HK-2 (cell line): Measurements from ENCODE around the gene GUCY1A1.

Source experiments
- DNase-seq: peaks from one replicate; pipeline ENCODE4 v3.0.0-alpha.2; 2018; ENCODE audit not compliant: unreplicated experiment

GUCY1A1 gene

DNA sequence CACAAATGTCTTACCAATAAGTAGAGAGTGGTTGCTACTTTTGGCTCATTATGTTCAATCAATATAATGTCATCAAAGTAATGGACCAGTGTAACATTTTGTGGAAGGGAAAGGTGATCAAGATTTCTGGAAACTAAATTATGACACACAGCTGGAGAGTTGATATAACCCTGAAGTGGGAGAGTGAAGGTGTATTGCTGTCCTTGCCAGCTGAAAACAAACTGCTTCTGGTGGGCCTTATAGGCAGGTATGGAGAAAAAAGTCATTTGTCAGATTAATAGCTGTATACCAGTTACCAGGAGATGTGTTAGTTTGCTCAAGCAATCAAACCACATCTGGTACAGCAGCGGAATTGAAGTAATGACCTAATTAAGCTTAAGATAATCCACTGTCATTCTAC, 74.9 kb downstream of the GUCY1A1 start:
- no peak for DNase-seq

DNA sequence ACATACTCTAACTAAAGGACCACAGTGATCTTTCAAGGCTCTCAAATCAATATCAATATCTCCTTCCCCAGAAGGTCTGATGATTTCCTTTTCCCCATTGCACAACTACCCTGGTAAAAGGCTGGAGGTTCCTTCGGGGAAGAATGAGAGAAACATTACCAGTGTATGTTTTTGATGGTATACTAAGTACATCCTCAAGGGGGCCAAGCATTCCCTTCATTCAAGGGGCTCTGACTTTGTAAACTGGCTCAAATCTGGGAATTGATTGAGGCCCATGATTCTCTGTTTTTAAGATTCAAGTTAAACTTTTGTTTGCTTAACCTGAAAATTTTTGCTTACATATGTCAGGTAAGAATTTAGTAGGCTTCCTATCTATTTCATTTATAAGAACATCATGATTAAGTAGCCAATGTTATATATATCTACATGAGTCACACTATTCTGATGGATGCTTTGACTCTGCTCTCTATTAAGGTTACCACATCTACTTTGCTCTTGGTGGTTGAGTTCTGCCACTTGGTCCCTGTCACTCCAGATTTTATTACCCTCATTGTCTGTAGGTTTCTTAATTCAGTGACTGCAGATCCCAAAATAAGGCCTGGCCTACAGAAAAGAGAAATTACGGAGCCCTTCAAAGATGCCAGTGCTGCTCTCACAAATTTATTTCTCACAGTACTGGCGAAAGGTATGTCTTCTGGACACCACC, 75.8 kb downstream of the GUCY1A1 start:
- no peak for DNase-seq

DNA sequence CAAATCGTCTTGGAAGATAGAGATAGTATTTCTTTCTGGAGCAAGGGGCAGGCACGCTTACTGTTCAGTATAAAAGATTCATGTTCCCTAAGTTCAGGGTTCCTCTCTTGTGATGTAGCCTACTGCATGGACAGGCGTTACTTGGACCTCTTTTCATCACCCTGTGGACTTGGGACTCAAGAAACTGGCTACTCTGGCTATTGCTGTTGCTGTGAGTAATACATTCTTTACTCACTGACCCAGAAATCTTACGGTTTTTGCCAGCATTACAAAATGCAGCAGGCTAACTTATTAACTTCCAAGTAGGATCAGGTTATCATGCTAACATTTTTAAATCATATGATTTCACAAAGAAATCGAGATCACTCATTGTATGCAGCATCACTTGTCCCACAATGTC, 79.3 kb downstream of the GUCY1A1 start:
- peak; percentile 26 for DNase-seq

DNA sequence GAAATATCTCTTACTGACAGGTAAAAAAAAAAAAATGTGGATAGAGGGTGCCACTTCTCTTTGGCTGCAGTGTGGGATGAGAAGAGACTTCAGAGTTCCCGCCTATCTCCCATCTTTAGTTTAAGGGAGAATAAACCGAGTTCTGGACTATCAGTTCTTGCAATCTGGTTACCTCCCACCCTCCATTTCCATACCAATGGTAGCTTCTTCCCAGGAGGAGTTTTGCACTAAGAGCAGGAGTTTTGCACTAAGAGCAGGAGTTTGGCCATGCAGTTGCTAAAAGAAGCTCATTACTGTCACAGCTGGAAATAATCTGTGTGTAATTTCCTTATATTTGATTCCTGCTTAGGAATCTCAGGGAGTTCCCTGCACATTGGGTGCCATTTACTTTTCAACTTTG, 81.4 kb downstream of the GUCY1A1 start:
- DNase-seq: no peak

- DNase-seq: no peak
Observed at GRCh38 chr4:155749041-155749440, 82.4 kb downstream of the GUCY1A1 start.

DNA sequence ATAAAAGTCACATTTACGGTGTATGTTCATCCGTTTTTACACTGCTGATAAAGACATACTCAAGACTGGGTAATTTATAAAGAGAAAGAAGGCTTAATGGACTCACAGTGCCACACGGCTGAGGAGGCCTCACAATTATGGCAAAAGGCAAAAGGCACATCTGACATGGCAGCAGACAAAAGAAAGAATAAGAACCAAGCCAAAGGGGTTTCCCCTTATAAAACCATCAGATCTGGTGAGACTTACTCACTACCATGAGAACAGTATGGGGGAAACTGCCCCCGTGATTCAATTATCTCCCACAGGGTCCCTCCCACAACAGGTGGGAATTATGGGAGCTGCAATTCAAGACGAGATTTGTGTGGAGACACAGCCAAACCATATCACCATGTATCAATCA, 84.9 kb downstream of the GUCY1A1 start:
- no peak for DNase-seq

DNA sequence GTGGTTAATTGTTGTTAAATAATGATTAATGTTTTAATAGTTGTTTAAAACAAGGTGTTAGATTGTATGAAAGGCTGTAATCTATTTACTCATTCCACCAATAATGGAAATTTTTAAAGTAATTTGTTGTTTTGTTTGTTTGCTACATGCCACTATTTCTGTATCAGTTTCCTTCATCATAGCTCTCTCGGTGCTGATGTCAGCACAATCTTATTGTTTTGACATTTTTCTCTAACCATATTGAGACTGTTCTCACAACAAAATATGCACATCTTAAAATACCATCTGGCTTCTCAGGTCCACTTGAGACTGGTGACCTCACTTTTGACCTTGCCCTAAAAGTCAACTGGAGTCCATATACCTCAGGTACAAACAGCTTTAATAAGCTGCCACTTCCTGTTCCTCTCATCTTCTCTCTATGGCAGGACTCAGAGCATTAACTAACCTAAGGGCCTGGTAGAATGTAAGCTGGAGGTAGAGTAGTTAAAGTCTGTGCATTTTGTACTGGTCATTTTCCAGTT, 91.2 kb downstream of the GUCY1A1 start:
- DNase-seq: no peak

GRCh38 chr4:155758481-155759371, 92.1 kb downstream of the GUCY1A1 start, which contains the start of gene GUCY1B1:
Gene GUCY1B1 (plus strand): TSS chr4:155759021. CDS start chr4:155759141, 120 bp downstream.
- DNase-seq: peak; percentile 96

DNA sequence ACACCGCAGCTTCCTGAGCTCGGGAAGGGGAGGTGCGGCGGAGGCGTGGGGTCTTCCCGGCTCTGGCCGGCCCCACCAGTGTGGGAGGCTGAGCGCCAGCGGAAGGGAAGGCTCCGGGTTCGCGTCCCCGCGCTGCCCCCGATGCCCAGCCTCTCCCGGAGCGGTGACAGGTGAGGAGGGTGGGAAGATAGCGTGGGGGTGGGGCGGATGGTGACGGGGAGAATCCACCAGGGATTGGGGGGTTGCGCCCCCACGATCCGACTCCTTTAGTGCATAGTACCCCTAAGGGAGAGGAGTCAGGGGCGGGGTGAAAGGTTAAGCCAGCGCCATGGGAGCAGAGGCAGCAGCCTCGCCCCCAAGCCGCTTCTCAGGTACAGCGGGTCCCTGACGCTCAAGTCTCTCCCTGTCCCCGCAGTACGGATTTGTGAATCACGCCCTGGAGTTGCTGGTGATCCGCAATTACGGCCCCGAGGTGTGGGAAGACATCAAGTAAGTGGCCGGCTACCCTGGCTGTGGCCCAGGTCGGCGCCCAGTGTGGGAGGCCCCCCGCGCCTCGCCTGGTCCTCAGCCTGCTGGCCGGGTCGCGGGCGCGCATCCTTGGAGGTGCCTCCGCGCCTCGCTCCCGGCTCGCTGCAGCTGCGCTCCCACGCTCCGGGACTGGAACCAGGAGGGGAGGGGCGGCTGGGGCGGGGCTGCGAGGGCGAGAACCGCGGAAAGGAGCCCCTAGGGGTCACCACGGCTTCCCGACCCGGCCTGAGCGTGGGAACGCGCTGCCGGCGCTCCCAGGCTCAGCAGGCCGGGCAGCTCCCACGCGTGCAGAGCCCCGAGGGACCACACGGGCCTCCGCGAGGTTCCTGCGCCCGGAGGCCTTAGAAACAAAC, 93.0 kb downstream of the GUCY1A1 start:
- DNase-seq: peak; percentile 39

DNA sequence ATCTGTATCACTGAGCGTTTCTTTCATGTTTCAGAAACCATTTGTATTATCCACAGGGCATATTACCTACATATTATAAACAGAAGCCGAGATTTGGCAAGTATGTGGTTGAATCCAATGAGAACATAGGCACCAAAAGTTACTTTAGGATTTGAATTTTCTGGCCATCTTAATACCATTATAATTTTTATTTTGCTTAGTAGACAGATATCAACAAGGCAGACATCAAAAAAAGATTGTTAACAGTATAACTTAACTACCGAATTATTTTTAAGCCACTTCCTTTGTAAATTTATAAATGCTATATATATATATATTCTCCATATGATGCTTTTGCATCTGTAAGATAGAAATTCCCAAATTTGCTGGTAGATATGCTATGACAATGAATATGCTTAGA, 94.4 kb downstream of the GUCY1A1 start:
- DNase-seq: no peak

GRCh38 chr4:155761916-155762315, 95.3 kb downstream of the GUCY1A1 start:
- no peak for DNase-seq

GRCh38 chr4:155762334-155762733, 95.7 kb downstream of the GUCY1A1 start:
- DNase-seq: no peak

DNA sequence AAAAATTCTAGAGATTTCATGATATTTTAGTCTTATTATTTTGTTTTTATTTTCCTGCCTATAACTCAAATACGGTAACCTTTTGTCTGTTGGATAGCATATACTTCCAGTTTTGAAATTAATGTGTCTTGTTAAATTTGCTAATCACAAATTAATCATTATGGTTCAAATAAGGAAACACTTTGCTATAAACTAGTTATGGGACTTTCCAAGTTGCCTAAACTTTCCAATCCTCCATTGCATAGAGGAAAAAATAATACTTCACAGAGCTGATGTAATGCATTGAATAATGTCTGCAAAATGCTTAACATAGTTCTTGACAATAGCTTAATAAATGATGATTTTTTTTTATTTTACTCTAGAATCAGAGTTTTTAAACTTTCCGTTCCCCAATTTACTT, 96.9 kb downstream of the GUCY1A1 start:
- DNase-seq: no peak

DNA sequence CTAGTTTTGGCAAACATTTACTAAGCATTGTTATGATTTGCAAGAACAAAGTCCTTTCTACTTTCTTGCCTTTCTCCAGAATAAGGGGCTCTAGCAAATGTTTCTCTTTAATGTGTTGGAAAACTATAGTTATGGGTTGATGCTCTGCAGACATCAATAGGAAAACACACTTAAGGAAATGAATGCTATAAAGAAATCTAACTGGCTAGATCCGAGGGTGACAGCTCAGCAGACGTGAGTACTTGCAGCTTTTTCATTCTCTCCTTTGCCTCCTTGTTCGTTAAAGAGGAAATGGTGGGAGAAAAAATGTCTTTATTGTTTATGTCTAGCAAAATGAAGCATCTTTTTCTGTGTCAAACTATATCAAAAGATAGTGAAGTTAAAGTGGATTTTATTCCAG, 98.5 kb downstream of the GUCY1A1 start:
- DNase-seq: no peak

DNA sequence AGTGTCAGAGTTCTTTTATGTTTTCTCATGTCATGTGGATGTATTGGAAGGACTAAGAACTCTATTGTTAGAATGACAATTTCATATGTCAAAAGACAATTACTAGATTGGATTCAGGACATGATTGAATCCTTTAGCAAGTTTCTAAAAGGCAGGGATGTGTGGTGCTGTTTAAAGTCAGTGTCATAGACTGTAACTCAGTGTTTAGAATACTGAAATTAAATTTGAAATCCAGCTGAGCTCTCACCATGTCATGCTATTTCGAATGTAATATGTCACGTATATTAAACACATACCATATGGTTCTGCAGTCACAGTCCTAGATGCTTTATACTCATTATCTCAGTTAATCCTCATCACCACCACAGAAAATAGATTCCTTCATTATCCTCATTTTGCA, 100.0 kb downstream of the GUCY1A1 start:
- no peak for DNase-seq

DNA sequence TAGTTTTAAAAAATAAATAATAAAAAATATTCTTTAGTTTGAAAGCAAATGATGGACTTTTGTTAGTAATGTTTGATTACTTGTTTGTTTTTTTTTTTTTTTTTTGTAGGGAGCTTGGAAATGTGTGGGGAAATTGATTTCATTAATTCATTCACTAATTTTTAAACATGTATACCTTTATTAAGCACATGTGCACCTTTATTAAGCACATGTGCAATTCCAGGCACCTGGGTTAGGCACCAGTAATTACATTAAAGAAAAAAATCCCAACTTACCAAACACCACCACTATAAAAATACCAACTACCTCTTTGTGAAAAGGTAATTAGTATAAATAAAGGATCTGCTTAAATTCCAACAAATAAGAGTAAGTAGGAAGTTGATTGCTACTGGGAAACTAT, 101.7 kb downstream of the GUCY1A1 start:
- no peak for DNase-seq

DNA sequence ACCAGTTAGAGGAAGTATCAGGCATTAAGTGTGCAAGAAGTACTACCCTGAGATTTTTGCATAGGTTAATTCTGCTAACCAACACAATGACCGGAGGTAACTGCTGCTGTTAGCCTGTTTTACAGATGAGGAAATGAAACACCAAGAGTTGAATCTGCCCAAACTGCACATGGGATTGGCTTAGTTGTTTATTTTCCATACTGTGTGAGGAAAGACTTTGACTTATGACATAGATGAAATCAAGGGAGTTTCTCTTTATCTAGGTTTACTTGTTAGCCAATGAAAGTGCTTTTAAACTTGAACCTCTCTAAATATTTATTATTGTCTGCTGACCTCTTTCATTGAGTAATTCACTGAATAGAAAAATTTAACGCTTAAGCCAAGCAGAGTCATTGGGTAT, 102.4 kb downstream of the GUCY1A1 start:
- no peak for DNase-seq

GRCh38 chr4:155772459-155773195, 106.0 kb downstream of the GUCY1A1 start:
- no peak for DNase-seq

DNA sequence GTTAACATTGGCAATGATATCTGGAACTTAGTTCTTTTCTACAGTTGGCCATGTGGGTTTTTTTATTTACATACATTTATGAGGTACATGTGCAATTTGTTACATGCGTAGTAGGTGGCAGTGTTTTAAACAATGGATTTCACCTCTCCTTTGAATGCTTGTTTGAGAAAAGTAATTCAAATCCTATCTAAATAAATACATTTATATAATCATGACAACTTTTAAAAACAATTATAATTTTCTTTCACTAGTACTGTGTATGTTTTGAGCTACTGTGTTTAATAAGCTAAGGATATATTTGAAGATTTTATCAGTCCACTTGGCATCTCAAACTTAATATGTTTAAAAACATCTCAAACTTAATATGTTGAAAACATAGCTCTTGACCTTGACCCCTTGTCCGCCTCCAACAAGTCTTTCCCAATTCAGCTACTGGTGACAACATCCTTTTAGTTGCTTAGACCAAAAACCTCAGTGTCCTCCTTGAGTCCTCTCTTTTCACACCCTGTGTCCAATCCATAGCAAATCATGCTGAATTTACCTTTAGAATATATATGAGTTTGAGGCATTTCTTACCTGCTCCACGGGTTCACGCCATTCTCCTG, 106.7 kb downstream of the GUCY1A1 start:
- DNase-seq: no peak

DNA sequence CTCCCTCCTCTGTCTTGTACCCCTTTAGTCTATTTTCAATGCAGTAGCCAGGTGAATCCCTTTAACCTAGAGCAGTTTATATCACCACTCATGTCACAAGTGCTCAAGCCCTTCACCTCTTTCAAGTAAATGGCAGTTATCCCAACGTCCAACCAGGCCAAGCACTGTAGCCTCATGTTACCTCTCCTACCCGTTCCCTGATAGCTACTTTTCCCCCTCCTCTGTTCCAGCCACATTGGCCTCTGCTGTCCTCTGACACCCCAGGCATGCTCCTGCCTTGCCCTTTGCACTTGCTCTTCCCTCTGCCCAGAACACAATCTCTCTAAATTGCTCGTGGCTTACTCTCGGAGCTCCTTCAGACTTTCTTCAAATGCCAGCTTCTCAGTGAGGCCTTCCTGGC, 107.4 kb downstream of the GUCY1A1 start:
- no peak for DNase-seq
